ENCODE measurements around the gene NBEA.

The NBEA gene

DNA sequence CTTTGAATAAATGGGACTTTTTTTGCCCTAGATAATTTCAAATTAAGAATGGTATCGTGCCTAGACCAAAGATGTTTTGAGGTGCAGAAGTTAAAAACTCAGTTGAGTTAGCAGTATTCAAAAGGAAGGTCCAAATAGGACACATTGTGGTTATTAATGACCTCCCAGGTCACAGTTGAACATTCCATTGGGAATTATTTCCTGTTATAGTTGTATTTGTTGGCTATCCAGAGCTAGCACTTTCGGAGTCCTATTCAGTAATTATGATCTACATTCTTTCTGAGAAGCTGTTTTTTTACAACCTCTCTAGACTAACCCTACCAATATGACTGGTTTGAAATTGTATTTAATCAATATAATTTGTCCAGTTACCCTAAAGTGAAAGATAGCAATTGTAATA, 450.7 kb downstream of the NBEA start:
- TF ChIP-seq TEAD4 (IDR thresholded peaks at IDR 0.05) (no peak), YY1 (IDR thresholded peaks at IDR 0.05; ENCODE audit: low read depth) (no peak), TCF12 (IDR thresholded peaks at IDR 0.05; ENCODE audit: low read depth) (no peak), CEBPB (IDR thresholded peaks at IDR 0.05) (no peak), EGR1 (IDR thresholded peaks at IDR 0.05) (no peak), FOXM1 (IDR thresholded peaks at IDR 0.05; ENCODE audit: borderline replicate concordance, low read depth) (no peak), EP300 (IDR thresholded peaks at IDR 0.05; ENCODE audit: borderline replicate concordance) (no peak), USF1 (IDR thresholded peaks at IDR 0.05) (no peak), REST (IDR thresholded peaks at IDR 0.05; ENCODE audit: low read depth) (no peak), NFIC (IDR thresholded peaks at IDR 0.05) (no peak), RAD21 (IDR thresholded peaks at IDR 0.05; ENCODE audit: low read depth) (no peak)

GRCh38 chr13:35393886-35394285, 451.8 kb downstream of the NBEA start:
- TF ChIP-seq FOXM1 (IDR thresholded peaks at IDR 0.05; ENCODE audit: borderline replicate concordance, low read depth) (no peak), REST (IDR thresholded peaks at IDR 0.05; ENCODE audit: low read depth) (no peak), CEBPB (IDR thresholded peaks at IDR 0.05) (no peak)

- TF ChIP-seq TAF1 (IDR thresholded peaks at IDR 0.05; ENCODE audit: low read depth) (no peak), EP300 (IDR thresholded peaks at IDR 0.05; ENCODE audit: borderline replicate concordance) (no peak), NFIC (IDR thresholded peaks at IDR 0.05) (no peak), CEBPB (IDR thresholded peaks at IDR 0.05) (no peak), YY1 (IDR thresholded peaks at IDR 0.05; ENCODE audit: low read depth) (no peak)
- TF ChIP-seq, protein P1, sequence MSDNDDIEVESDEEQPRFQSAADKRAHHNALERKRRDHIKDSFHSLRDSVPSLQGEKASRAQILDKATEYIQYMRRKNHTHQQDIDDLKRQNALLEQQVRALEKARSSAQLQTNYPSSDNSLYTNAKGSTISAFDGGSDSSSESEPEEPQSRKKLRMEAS (IDR thresholded peaks at IDR 0.05), result no peak
Observed at GRCh38 chr13:35411059-35411744, 469.1 kb downstream of the NBEA start.

GRCh38 chr13:35448465-35448864, 506.4 kb downstream of the NBEA start:
- TF ChIP-seq USF1 (IDR thresholded peaks at IDR 0.05) (no peak), ZBTB7A (IDR thresholded peaks at IDR 0.05; ENCODE audit: low read depth) (no peak), TAF1 (IDR thresholded peaks at IDR 0.05; ENCODE audit: low read depth) (no peak), RAD21 (IDR thresholded peaks at IDR 0.05; ENCODE audit: low read depth) (no peak), EGR1 (IDR thresholded peaks at IDR 0.05) (no peak), CEBPB (IDR thresholded peaks at IDR 0.05) (no peak), CREB1 (IDR thresholded peaks at IDR 0.05; ENCODE audit: low read depth) (no peak), NFIC (IDR thresholded peaks at IDR 0.05) (no peak), FOXM1 (IDR thresholded peaks at IDR 0.05; ENCODE audit: borderline replicate concordance, low read depth) (no peak), REST (IDR thresholded peaks at IDR 0.05; ENCODE audit: low read depth) (no peak), EP300 (IDR thresholded peaks at IDR 0.05; ENCODE audit: borderline replicate concordance) (no peak), YY1 (IDR thresholded peaks at IDR 0.05; ENCODE audit: low read depth) (no peak), TEAD4 (IDR thresholded peaks at IDR 0.05) (no peak), TCF12 (IDR thresholded peaks at IDR 0.05; ENCODE audit: low read depth) (no peak)
- TF ChIP-seq, protein P1 (IDR thresholded peaks at IDR 0.05), result no peak

- TF ChIP-seq RAD21 (IDR thresholded peaks at IDR 0.05; ENCODE audit: low read depth) (no peak), TAF1 (IDR thresholded peaks at IDR 0.05; ENCODE audit: low read depth) (no peak), NFIC (IDR thresholded peaks at IDR 0.05) (no peak), REST (IDR thresholded peaks at IDR 0.05; ENCODE audit: low read depth) (no peak), CREB1 (IDR thresholded peaks at IDR 0.05; ENCODE audit: low read depth) (no peak), YY1 (IDR thresholded peaks at IDR 0.05; ENCODE audit: low read depth) (no peak)
Observed at GRCh38 chr13:35449821-35450220, 507.8 kb downstream of the NBEA start.

All from Ishikawa (cell line).